ENCODE results near the gene VSIG8. TPM values are rescaled to one million over a fixed set of nuclear protein-coding genes. Genes with fewer than 3 reads are reported as not detected.

Gene VSIG8
- total and polyA plus RNA-seq, 2 donors (not counting 1 experiment from before 2014, with no cell fraction given), result under 0.01 TPM; not detected in 1

- Histone ChIP-seq H3K27ac (ENCODE audit: insufficient read depth, low read length) (no peak overlapping the region), H3K9me3 (ENCODE audit: control insufficient read depth, insufficient read depth, low read depth, low read length) (no peaks in the 10 kb centered on the region), H2AFZ (ENCODE audit: low read length) (no peak overlapping the region), H3K4me2 (ENCODE audit: extremely low read depth, insufficient read depth, low read length) (no peak overlapping the region), H3K4me1 (ENCODE audit: control insufficient read depth, extremely low read depth, insufficient read depth, low read length) (peaks cover 10% of the 10 kb centered on the region), H3K4me3 (replicated peaks in 1 of 4; ENCODE audit: control extremely low read depth in 1 of 4, insufficient read depth in 1 of 4, low read depth in 3 of 4, low read length in 4 of 4) (no peak overlapping the region), H3K79me2 (ENCODE audit: control insufficient read depth, insufficient read depth, low read length) (no peaks in the 10 kb centered on the region), H3K9ac (ENCODE audit: insufficient read depth, low read length) (no peak overlapping the region), H4K20me1 (ENCODE audit: control insufficient read depth, extremely low read depth, insufficient read depth, low read length) (no peaks in the 10 kb centered on the region), H3K27me3 (ENCODE audit: control insufficient read depth, insufficient read depth, low read length) (no peaks in the 10 kb centered on the region), H3K36me3 (ENCODE audit: control insufficient read depth, insufficient read depth, low read length) (no peaks in the 10 kb centered on the region)
- DNase-seq (ENCODE audit: low read depth in 2 of 2), result peak; percentile 86 to 91
- no peak for TF ChIP-seq EZH2 (IDR thresholded peaks at IDR 0.05; ENCODE audit: low read length, missing control alignments)
- TF ChIP-seq, protein P1, sequence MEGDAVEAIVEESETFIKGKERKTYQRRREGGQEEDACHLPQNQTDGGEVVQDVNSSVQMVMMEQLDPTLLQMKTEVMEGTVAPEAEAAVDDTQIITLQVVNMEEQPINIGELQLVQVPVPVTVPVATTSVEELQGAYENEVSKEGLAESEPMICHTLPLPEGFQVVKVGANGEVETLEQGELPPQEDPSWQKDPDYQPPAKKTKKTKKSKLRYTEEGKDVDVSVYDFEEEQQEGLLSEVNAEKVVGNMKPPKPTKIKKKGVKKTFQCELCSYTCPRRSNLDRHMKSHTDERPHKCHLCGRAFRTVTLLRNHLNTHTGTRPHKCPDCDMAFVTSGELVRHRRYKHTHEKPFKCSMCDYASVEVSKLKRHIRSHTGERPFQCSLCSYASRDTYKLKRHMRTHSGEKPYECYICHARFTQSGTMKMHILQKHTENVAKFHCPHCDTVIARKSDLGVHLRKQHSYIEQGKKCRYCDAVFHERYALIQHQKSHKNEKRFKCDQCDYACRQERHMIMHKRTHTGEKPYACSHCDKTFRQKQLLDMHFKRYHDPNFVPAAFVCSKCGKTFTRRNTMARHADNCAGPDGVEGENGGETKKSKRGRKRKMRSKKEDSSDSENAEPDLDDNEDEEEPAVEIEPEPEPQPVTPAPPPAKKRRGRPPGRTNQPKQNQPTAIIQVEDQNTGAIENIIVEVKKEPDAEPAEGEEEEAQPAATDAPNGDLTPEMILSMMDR (conservative IDR thresholded peaks at IDR 0.05 in 1 of 2, IDR thresholded peaks at IDR 0.05 in 1 of 2; ENCODE audit: low read depth in 1 of 2, low read length in 2 of 2), result peak; percentile 97 to 100
These were observed 29.1 kb upstream of the VSIG8 start for GRCh38 chr1:159891275-159892157.

- H3K36me3 ChIP-seq (ENCODE audit: control insufficient read depth, insufficient read depth, low read length), result no peaks in the 10 kb centered on the region
- H3K4me1 ChIP-seq (ENCODE audit: control insufficient read depth, extremely low read depth, insufficient read depth, low read length), result peaks cover 10% of the 10 kb centered on the region
- H3K27me3 ChIP-seq (ENCODE audit: control insufficient read depth, insufficient read depth, low read length), result no peaks in the 10 kb centered on the region
- H3K4me3 ChIP-seq (replicated peaks in 1 of 4; ENCODE audit: control extremely low read depth in 1 of 4, insufficient read depth in 1 of 4, low read depth in 3 of 4, low read length in 4 of 4), result no peak overlapping the region
- H3K9me3 ChIP-seq (ENCODE audit: control insufficient read depth, insufficient read depth, low read depth, low read length), result no peaks in the 10 kb centered on the region
- H3K27ac ChIP-seq (ENCODE audit: insufficient read depth, low read length), result peak overlapping the region; percentile 63
- no peak for DNase-seq (ENCODE audit: low read depth in 2 of 2)
- no peak overlapping the region for H3K9ac ChIP-seq (ENCODE audit: insufficient read depth, low read length)
- peak overlapping the region; percentile 55 for H3K4me2 ChIP-seq (ENCODE audit: extremely low read depth, insufficient read depth, low read length)
- H3K79me2 ChIP-seq (ENCODE audit: control insufficient read depth, insufficient read depth, low read length), result no peaks in the 10 kb centered on the region
- H2AFZ ChIP-seq (ENCODE audit: low read length), result peak overlapping the region; percentile 35
- no peaks in the 10 kb centered on the region for H4K20me1 ChIP-seq (ENCODE audit: control insufficient read depth, extremely low read depth, insufficient read depth, low read length)
- no peak for TF ChIP-seq EZH2 (IDR thresholded peaks at IDR 0.05; ENCODE audit: low read length, missing control alignments)
- TF ChIP-seq, protein P1 (conservative IDR thresholded peaks at IDR 0.05 in 1 of 2, IDR thresholded peaks at IDR 0.05 in 1 of 2; ENCODE audit: low read depth in 1 of 2, low read length in 2 of 2), result no peak
These were observed 27.9 kb upstream of the VSIG8 start for GRCh38 chr1:159890390-159890789.

- Histone ChIP-seq H3K27ac (ENCODE audit: insufficient read depth, low read length) (peak overlapping the region; percentile 69), H2AFZ (ENCODE audit: low read length) (peak overlapping the region; percentile 64), H3K4me2 (ENCODE audit: extremely low read depth, insufficient read depth, low read length) (peak overlapping the region; percentile 55)
These were observed 27.4 kb upstream of the VSIG8 start for GRCh38 chr1:159889821-159890252.

More at GRCh38 chr1:159889821-159890252, 27.4 kb upstream of the VSIG8 start:
- no peaks in the 10 kb centered on the region for H3K9me3 ChIP-seq (ENCODE audit: control insufficient read depth, insufficient read depth, low read depth, low read length)
- H3K4me3 ChIP-seq (replicated peaks in 1 of 4; ENCODE audit: control extremely low read depth in 1 of 4, insufficient read depth in 1 of 4, low read depth in 3 of 4, low read length in 4 of 4), result no peak overlapping the region
- H3K79me2 ChIP-seq (ENCODE audit: control insufficient read depth, insufficient read depth, low read length), result no peaks in the 10 kb centered on the region
- peak; percentile 92 to 96 for DNase-seq (ENCODE audit: low read depth in 2 of 2)
- TF ChIP-seq, protein P1 (conservative IDR thresholded peaks at IDR 0.05 in 1 of 2, IDR thresholded peaks at IDR 0.05 in 1 of 2; ENCODE audit: low read depth in 1 of 2, low read length in 2 of 2), result no peak
- no peak for TF ChIP-seq EZH2 (IDR thresholded peaks at IDR 0.05; ENCODE audit: low read length, missing control alignments)
- H3K27me3 ChIP-seq (ENCODE audit: control insufficient read depth, insufficient read depth, low read length), result no peaks in the 10 kb centered on the region
- no peaks in the 10 kb centered on the region for H4K20me1 ChIP-seq (ENCODE audit: control insufficient read depth, extremely low read depth, insufficient read depth, low read length)
- H3K36me3 ChIP-seq (ENCODE audit: control insufficient read depth, insufficient read depth, low read length), result no peaks in the 10 kb centered on the region
- peaks cover 10% of the 10 kb centered on the region for H3K4me1 ChIP-seq (ENCODE audit: control insufficient read depth, extremely low read depth, insufficient read depth, low read length)
- no peak overlapping the region for H3K9ac ChIP-seq (ENCODE audit: insufficient read depth, low read length)
